K562 (cell line): ENCODE measurements around the gene RAB3D. TPM values are rescaled to one million over a fixed set of nuclear protein-coding genes. Genes with fewer than 3 reads are reported as not detected.

Experiments used
- ATAC-seq: fragments of 200-7000 bp; cut with Tn5 transposase; 3 replicates; pipeline ENCODE4 v1.9.1; 2020; ENCODE audit warnings: moderate library complexity
- BruUV-seq: library from RNA; stranded (reverse); fragments of 400-500 nt; replicated peaks from 2 replicates; lab custom pipeline; 2021; lab: Mats Ljungman, UMichigan
- CTCF ChIA-PET: fragments of 300-600 bp; formaldehyde crosslinking; extraction: SDS; loops from one replicate; lab custom pipeline; 2021; ENCODE audit warnings: low intra/inter-chr PET ratio; lab: Yijun Ruan, JAX
- POLR2A ChIA-PET: fragments of 300-600, 350-650 bp; sonication (Branson Sonifier 250); formaldehyde crosslinking; extraction: SDS; loops from one replicate; lab custom pipeline; 2021; ENCODE audit warnings: antibody characterized with exemption, inconsistent platforms; lab: Yijun Ruan, JAX
- DNase-seq, 4 experiments: peaks; one replicate each; pipeline versions ENCODE4 v3.0.0 to v3.0.0-alpha.2; 2011 to 2018; ENCODE audit warnings: low spot score in 3 of 4, mixed read lengths in 3 of 4; ENCODE audit errors: extremely low read depth in 1 of 4
- FAIRE-seq: peaks from 2 replicates; lab custom pipeline; 2011; peaks lifted over from hg19 to GRCh38; lab: Jason Lieb, UNC
- H2AFZ ChIP-seq: 2 replicates; pipeline ENCODE4 v1.6.0; 2011; ENCODE audit warnings: low read depth, low read length, control low read depth, inconsistent platforms
- H3K27ac ChIP-seq: fragments of 200-600 bp; 3 replicates; pipeline ENCODE4 v1.8.0; 2011; ENCODE audit warnings: low read depth, mild to moderate bottlenecking, control low read depth, inconsistent platforms, low read length, moderate library complexity, mixed read lengths; ENCODE audit errors: extremely low read depth
- H3K27me3 ChIP-seq, 2 experiments: fragments of 300-600 bp in 1 of 2; 2 replicates in 1 of 2; 3 replicates in 1 of 2; pipeline versions ENCODE4 v1.6.0 to v1.8.0; 2011; ENCODE audit warnings: inconsistent platforms in 2 of 2, low read length in 2 of 2, mild to moderate bottlenecking in 1 of 2, mixed read lengths in 1 of 2, moderate library complexity in 1 of 2; ENCODE audit not compliant: control insufficient read depth in 2 of 2, insufficient read depth in 2 of 2
- H3K36me3 ChIP-seq: fragments of 300-600 bp; 3 replicates; pipeline ENCODE4 v1.8.0; 2011; ENCODE audit warnings: mild to moderate bottlenecking, low read length, inconsistent platforms; ENCODE audit not compliant: control insufficient read depth, insufficient read depth
- H3K4me1 ChIP-seq, 2 experiments: fragments of 200-600 bp in 1 of 2; replicated peaks in 1 of 2; 2 replicates in 1 of 2; 3 replicates in 1 of 2; pipeline versions ENCODE4 v1.5.1 to v1.8.0; 2011; ENCODE audit warnings: inconsistent platforms in 2 of 2, low read length in 2 of 2, mild to moderate bottlenecking in 1 of 2, mixed read lengths in 1 of 2, moderate library complexity in 1 of 2; ENCODE audit not compliant: control insufficient read depth in 2 of 2, insufficient read depth in 2 of 2
- H3K4me2 ChIP-seq: 2 replicates; pipeline ENCODE4 v1.6.1; 2011; ENCODE audit warnings: low read length, control low read depth, inconsistent platforms, mixed read lengths; ENCODE audit not compliant: insufficient read depth
- H3K4me3 ChIP-seq: fragments of 200-600 bp; sonication (generic), shearing (Covaris generic); 2 replicates; pipeline ENCODE4 v1.5.1; 2016; ENCODE audit warnings: control low read depth, inconsistent platforms
- H3K79me2 ChIP-seq: fragments of 200-600 bp; 3 replicates; pipeline ENCODE4 v1.8.0; 2011; ENCODE audit warnings: low read length, inconsistent platforms; ENCODE audit not compliant: control insufficient read depth, insufficient read depth
- H3K9ac ChIP-seq, 2 experiments: 2 replicates each; pipeline versions ENCODE4 v1.6.0 to v1.6.1; 2011; ENCODE audit warnings: low read depth in 2 of 2, low read length in 2 of 2, control low read depth in 1 of 2, inconsistent platforms in 1 of 2, mild to moderate bottlenecking in 1 of 2, mixed read lengths in 1 of 2; ENCODE audit not compliant: insufficient read depth in 1 of 2
- H3K9me1 ChIP-seq: one replicate; pipeline ENCODE4 v1.6.0; 2011; ENCODE audit warnings: inconsistent platforms, mild to moderate bottlenecking, low read length, moderate library complexity; ENCODE audit not compliant: control insufficient read depth, insufficient read depth
- H3K9me3 ChIP-seq: replicated peaks from 2 replicates; pipeline ENCODE4 v1.5.1; 2011; ENCODE audit warnings: low read depth, low read length, inconsistent platforms; ENCODE audit not compliant: control insufficient read depth, insufficient read depth
- H4K20me1 ChIP-seq: replicated peaks from 2 replicates; pipeline ENCODE4 v1.6.1; 2011; ENCODE audit warnings: low read length, inconsistent platforms, mixed read lengths; ENCODE audit not compliant: control insufficient read depth, insufficient read depth
- ARID3A ChIP-seq: IDR thresholded peaks from 2 replicates; pipeline ENCODE4 v1.6.1; 2012; ENCODE audit warnings: low read depth, low read length, improper control_type of control experiment, borderline replicate concordance
- ARID4B ChIP-seq: sonication (generic); formaldehyde crosslinking; IDR thresholded peaks from 2 replicates; pipeline ENCODE4 v1.8.0; 2022; ENCODE audit warnings: mild to moderate bottlenecking, missing genetic modification reagents
- DIDO1 ChIP-seq: fragments of 450-650 bp; IDR thresholded peaks from 2 replicates; pipeline ENCODE4 v1.6.1; 2016; ENCODE audit warnings: low read depth, missing biosample characterization, missing genetic modification characterization
- ESRRA ChIP-seq: fragments of 450-650 bp; IDR thresholded peaks from 2 replicates; pipeline ENCODE4 v1.6.1; 2014; ENCODE audit warnings: low read depth, mild to moderate bottlenecking, moderate library complexity, borderline replicate concordance
- FOXK1 ChIP-seq: sonication (generic); formaldehyde crosslinking; IDR thresholded peaks from 2 replicates; pipeline ENCODE4 v1.8.0; 2022; ENCODE audit warnings: missing genetic modification reagents, mild to moderate bottlenecking, borderline replicate concordance
- GABPB2 ChIP-seq: fragments of 250-450 bp; sonication (Bioruptor Pico); conservative IDR thresholded peaks from 2 replicates; pipeline ENCODE4 v1.5.1; 2021; ENCODE audit warnings: mild to moderate bottlenecking
- HDAC3 ChIP-seq: fragments of 450-650 bp; IDR thresholded peaks from 2 replicates; pipeline ENCODE4 v1.6.1; 2018; ENCODE audit warnings: borderline replicate concordance, mild to moderate bottlenecking, moderate library complexity; ENCODE audit not compliant: partially characterized antibody
- HOMEZ ChIP-seq: fragments of 250-450 bp; sonication (Bioruptor Pico); IDR thresholded peaks from 2 replicates; pipeline ENCODE4 v1.4.0; 2020; ENCODE audit warnings: mild to moderate bottlenecking, moderate library complexity
- NCOA2 ChIP-seq, 2 experiments: fragments of 450-650 bp; IDR thresholded peaks; 2 replicates each; pipeline ENCODE4 v1.6.1; 2018; ENCODE audit warnings: mild to moderate bottlenecking in 2 of 2, moderate library complexity in 1 of 2; ENCODE audit not compliant: partially characterized antibody in 2 of 2
- NUFIP1 ChIP-seq: fragments of 450-650 bp; IDR thresholded peaks from 2 replicates; pipeline ENCODE4 v1.6.1; 2018; ENCODE audit not compliant: partially characterized antibody
- TARDBP ChIP-seq: fragments of 450-650 bp; IDR thresholded peaks from 2 replicates; pipeline ENCODE4 v1.6.1; 2016
- XRCC5 ChIP-seq: fragments of 200-400 bp; formaldehyde crosslinking; IDR thresholded peaks from 2 replicates; pipeline ENCODE4 v1.6.1; 2017; ENCODE audit warnings: low read depth, mild to moderate bottlenecking, low read length
- WGBS: fragments of 100-300 bp; shearing (Covaris generic); methylation state at CpG from one replicate; pipeline ENCODE4 v1.1.6; 2016; ENCODE audit warnings: low coverage, mixed read lengths; ENCODE audit not compliant: insufficient coverage; ENCODE audit errors: missing lambda C conversion rate; 5-methylcytosine and 5-hydroxymethylcytosine counted together
- in situ Hi-C: fragments of 300-500 bp; cut with MboI; formaldehyde crosslinking; loops from 4 replicates; pipeline ENCODE4 v1.15.0; 2018; ENCODE audit warnings: inconsistent platforms, mixed read lengths
- intact Hi-C: fragments of 100-400 bp; cut with micrococcal nuclease; formaldehyde crosslinking; loops from 2 replicates; pipeline ENCODE4 v1.14.2; 2022
- polyA plus RNA-seq, 8 experiments: library from polyadenylated mRNA; depleted of rRNA in 4 of 8; stranded (reverse) in 5 of 8; unstranded in 3 of 8; fragments of >200 nt; fragmentation: Nextera tagmentation in 2 of 8; fragmentation: Illumina TruSeq in 1 of 8; extraction: Ambion mirVana in 2 of 8; extraction: Trizol in 1 of 8; gene quantifications; 2 replicates each; pipeline versions ENCODE4 v1.2.1 to v1.2.3, GENCODE V29; 2011 to 2014; ENCODE audit warnings: inconsistent platforms in 1 of 8, missing spikeins in 1 of 8
- total RNA-seq, 7 experiments: library from RNA; depleted of rRNA in 6 of 7; stranded (reverse); fragments of >200 nt in 6 of 7; fragmentation: Illumina TruSeq in 2 of 7; extraction: Trizol in 2 of 7; gene quantifications; 2 replicates each; pipeline versions ENCODE4 v1.2.1 to v1.2.3, GENCODE V29; 2011 to 2021; ENCODE audit warnings: low replicate concordance in 1 of 7

Gene RAB3D
- total and polyA plus RNA-seq, 9 of the 15 experiments (the other 6 are each of a cell fraction or from before 2014, with no cell fraction given) = 0.34 to 3.3 (median 1.3) TPM

GRCh38 chr19:11322269-11323024 is 17.0 kb downstream of the RAB3D start:
- intact Hi-C loops = no loop called here
- H3K4me1 ChIP-seq = peaks cover 17 to 27% of the 10 kb centered on the region in 2 experiments; a peak in 4 of 5 replicates
- 54% methylated on average over 7 of the region's 7 CpGs for WGBS

More at GRCh38 chr19:11322269-11323024, 17.0 kb downstream of the RAB3D start:
- in situ Hi-C loops = no loop called here
- no peak overlapping the region for H3K4me2 ChIP-seq
- no TSS peak for BruUV-seq
- no peaks in the 10 kb centered on the region for H4K20me1 ChIP-seq
- no peak overlapping the region for H3K4me3 ChIP-seq
- no peaks in the 10 kb centered on the region for H3K9me3 ChIP-seq
- no peaks in the 10 kb centered on the region for H3K9me1 ChIP-seq
- CTCF ChIA-PET = no interaction called here
- TF ChIP-seq TARDBP = no peak
- no peak for TF ChIP-seq FOXK1 (CRISPR knock-in tag)
- no peak for TF ChIP-seq ARID3A
- TF ChIP-seq DIDO1 = no peak
- no peak for TF ChIP-seq GABPB2 (CRISPR knock-in tag)
- no peak for TF ChIP-seq XRCC5
- TF ChIP-seq NCOA2 (IDR thresholded peaks at IDR 0.05; ENCODE audit: partially characterized antibody in 2 of 2) = no peak
- TF ChIP-seq ESRRA = no peak
- TF ChIP-seq HOMEZ (CRISPR knock-in tag) = no peak
- no peak for TF ChIP-seq HDAC3
- TF ChIP-seq ARID4B = no peak
- no peak for TF ChIP-seq NUFIP1
- no peak overlapping the region for H3K9ac ChIP-seq
- no peak overlapping the region for H3K27ac ChIP-seq
- no peak for FAIRE-seq
- no peaks in the 10 kb centered on the region for H3K27me3 ChIP-seq
- ATAC-seq = no peak
- H2AFZ ChIP-seq = no peak overlapping the region
- POLR2A ChIA-PET = interaction anchor here (0.6 to 1.5 kb wide), 6 partner anchors 9 to 53 kb away, joined by 3 to 4 read pairs (median 3); partner anchors contain the start of gene RAB3D
- no peaks in the 10 kb centered on the region for H3K36me3 ChIP-seq
- no peaks in the 10 kb centered on the region for H3K79me2 ChIP-seq
- no peak for DNase-seq
